H1 (cell line): ENCODE data around the gene PURB. TPM values are rescaled to one million over a fixed set of nuclear protein-coding genes. Genes with fewer than 3 reads are reported as not detected.

Experiments
- CTCF ChIA-PET: fragments of 300-600 bp; sonication (Branson Sonifier 250); formaldehyde crosslinking; loops from one replicate; lab custom pipeline; 2021; ENCODE audit not compliant: partially characterized antibody; lab: Charles Lee
- POLR2A ChIA-PET: fragments of 300-600 bp; sonication (Branson Sonifier 250); formaldehyde crosslinking; loops from one replicate; lab custom pipeline; 2021; ENCODE audit warnings: inconsistent platforms; ENCODE audit not compliant: partially characterized antibody; lab: Charles Lee
- DNase-seq, 2 experiments: peaks; one replicate each; pipeline versions ENCODE4 v3.0.0 to v3.0.0-alpha.2; 2010 to 2022; ENCODE audit warnings: low spot score in 2 of 2, low read depth in 1 of 2, mixed read lengths in 1 of 2
- FAIRE-seq: peaks from 2 replicates; lab custom pipeline; 2011; peaks lifted over from hg19 to GRCh38; lab: Jason Lieb, UNC
- H2AFZ ChIP-seq: 2 replicates; pipeline ENCODE4 v1.8.1; 2012; ENCODE audit warnings: low read length, inconsistent platforms
- H2AK5ac ChIP-seq: 2 replicates; pipeline ENCODE4 v1.6.1; 2013; ENCODE audit warnings: low read depth, low read length
- H2BK120ac ChIP-seq: replicated peaks from 2 replicates; pipeline ENCODE3; 2013; ENCODE audit warnings: low read depth, low read length, inconsistent platforms
- H2BK12ac ChIP-seq: 2 replicates; pipeline ENCODE4 v1.6.1; 2013; ENCODE audit warnings: low read depth, low read length
- H2BK15ac ChIP-seq: 2 replicates; pipeline ENCODE4 v1.6.1; 2013; ENCODE audit warnings: low read length
- H2BK20ac ChIP-seq: 2 replicates; pipeline ENCODE4 v1.6.1; 2013; ENCODE audit warnings: low read length
- H2BK5ac ChIP-seq: 2 replicates; pipeline ENCODE4 v1.6.1; 2013; ENCODE audit warnings: low read depth, low read length
- H3K14ac ChIP-seq: 2 replicates; pipeline ENCODE4 v1.6.1; 2013; ENCODE audit warnings: inconsistent platforms; ENCODE audit not compliant: insufficient read length
- H3K18ac ChIP-seq: 2 replicates; pipeline ENCODE4 v1.6.1; 2013; ENCODE audit warnings: low read length; ENCODE audit errors: extremely low read depth
- H3K23ac ChIP-seq: 2 replicates; pipeline ENCODE4 v1.6.1; 2013; ENCODE audit warnings: inconsistent platforms; ENCODE audit not compliant: insufficient read length
- H3K23me2 ChIP-seq: 2 replicates; pipeline ENCODE4 v1.6.1; 2013; ENCODE audit warnings: low read depth, low read length
- H3K27ac ChIP-seq: 2 replicates; pipeline ENCODE4 v1.6.1; 2011; ENCODE audit warnings: low read depth, low read length, inconsistent platforms
- H3K27me3 ChIP-seq, 4 experiments: replicated peaks in 1 of 4; 1 replicate in 1 of 4; 2 replicates in 3 of 4; pipeline versions ENCODE4 v1.6.1 to v1.8.1; 2011 to 2013; ENCODE audit warnings: low read length in 3 of 4, mild to moderate bottlenecking in 3 of 4, inconsistent platforms in 2 of 4, mixed read lengths in 2 of 4, moderate library complexity in 1 of 4; ENCODE audit not compliant: control insufficient read depth in 3 of 4, insufficient read depth in 3 of 4; ENCODE audit errors: extremely low read depth in 1 of 4
- H3K36me3 ChIP-seq, 4 experiments: 2 replicates each; pipeline versions ENCODE4 v1.6.1 to v1.8.1; 2011 to 2013; ENCODE audit warnings: mild to moderate bottlenecking in 4 of 4, low read length in 3 of 4, moderate library complexity in 2 of 4, control low read depth in 1 of 4, inconsistent platforms in 1 of 4; ENCODE audit not compliant: insufficient read depth in 4 of 4, control insufficient read depth in 2 of 4
- H3K4ac ChIP-seq: replicated peaks from 2 replicates; pipeline ENCODE3; 2013; ENCODE audit warnings: low read length, low read depth, mixed read lengths, inconsistent platforms; ENCODE audit not compliant: insufficient read length
- H3K4me1 ChIP-seq, 4 experiments: replicated peaks in 1 of 4; 1 replicate in 1 of 4; 2 replicates in 3 of 4; pipeline versions ENCODE4 v1.6.1 to v1.8.1; 2011 to 2013; ENCODE audit warnings: low read length in 3 of 4, inconsistent platforms in 2 of 4, mixed read lengths in 1 of 4; ENCODE audit not compliant: insufficient read depth in 4 of 4, control insufficient read depth in 3 of 4
- H3K4me2 ChIP-seq, 2 experiments: 2 replicates each; pipeline versions ENCODE4 v1.6.1 to v1.8.1; 2011 to 2013; ENCODE audit warnings: low read depth in 2 of 2, low read length in 2 of 2, control low read depth in 1 of 2, inconsistent platforms in 1 of 2, mild to moderate bottlenecking in 1 of 2; ENCODE audit not compliant: insufficient read depth in 1 of 2
- H3K4me3 ChIP-seq, 4 experiments: fragments of 200-600, 300-600 bp in 1 of 4; sonication (generic), shearing (Covaris generic), sonication (Bioruptor Twin) in 1 of 4; 2 replicates each; pipeline versions ENCODE4 v1.5.1 to v1.8.1; 2011 to 2016; ENCODE audit warnings: low read length in 4 of 4, low read depth in 3 of 4, control low read depth in 2 of 4, inconsistent platforms in 2 of 4, mild to moderate bottlenecking in 2 of 4, mixed read lengths in 1 of 4, moderate library complexity in 1 of 4; ENCODE audit not compliant: insufficient read depth in 2 of 4; ENCODE audit errors: extremely low read depth in 1 of 4
- H3K56ac ChIP-seq: replicated peaks from 2 replicates; pipeline ENCODE3; 2013; ENCODE audit warnings: low read depth, mild to moderate bottlenecking, mixed read lengths, low read length, inconsistent platforms; ENCODE audit not compliant: insufficient read length
- H3K79me1 ChIP-seq: 2 replicates; pipeline ENCODE4 v1.6.1; 2013; ENCODE audit warnings: low read depth, low read length, control low read depth
- H3K79me2 ChIP-seq, 2 experiments: 2 replicates each; pipeline versions ENCODE4 v1.6.1 to v1.8.1; 2012 to 2013; ENCODE audit warnings: low read length in 2 of 2, mild to moderate bottlenecking in 2 of 2, inconsistent platforms in 1 of 2; ENCODE audit not compliant: insufficient read depth in 2 of 2, control insufficient read depth in 1 of 2
- H3K9ac ChIP-seq, 4 experiments: replicated peaks in 1 of 4; 1 replicate in 1 of 4; 2 replicates in 3 of 4; pipeline versions ENCODE4 v1.6.1 to v1.8.1; 2011 to 2013; ENCODE audit warnings: low read depth in 3 of 4, low read length in 3 of 4, control low read depth in 2 of 4, mild to moderate bottlenecking in 2 of 4, moderate library complexity in 2 of 4, inconsistent platforms in 1 of 4; ENCODE audit errors: extremely low read depth in 1 of 4
- H3K9me3 ChIP-seq, 2 experiments: 2 replicates each; pipeline versions ENCODE4 v1.6.1 to v1.8.1; 2012 to 2013; ENCODE audit warnings: mild to moderate bottlenecking in 2 of 2, moderate library complexity in 2 of 2, control low read depth in 1 of 2, inconsistent platforms in 1 of 2, low read depth in 1 of 2, low read length in 1 of 2, mixed read lengths in 1 of 2; ENCODE audit not compliant: insufficient read depth in 2 of 2
- H4K20me1 ChIP-seq, 2 experiments: replicated peaks in 1 of 2; 2 replicates each; pipeline versions ENCODE3 to v1.8.1; 2011 to 2013; ENCODE audit warnings: inconsistent platforms in 2 of 2, low read length in 2 of 2, mild to moderate bottlenecking in 1 of 2; ENCODE audit not compliant: insufficient read depth in 2 of 2, control insufficient read depth in 1 of 2
- H4K5ac ChIP-seq: 2 replicates; pipeline ENCODE4 v1.6.1; 2013; ENCODE audit warnings: low read length, low read depth, mixed read lengths, inconsistent platforms; ENCODE audit not compliant: insufficient read length
- H4K8ac ChIP-seq: 2 replicates; pipeline ENCODE4 v1.8.0; 2013; ENCODE audit warnings: mild to moderate bottlenecking, moderate library complexity, low read length, inconsistent platforms; ENCODE audit not compliant: insufficient read depth; ENCODE audit errors: extremely low read depth
- H4K91ac ChIP-seq: replicated peaks from 2 replicates; pipeline ENCODE3; 2013; ENCODE audit warnings: low read length, mixed read lengths, inconsistent platforms; ENCODE audit not compliant: insufficient read length
- BRCA1 ChIP-seq: IDR thresholded peaks from 2 replicates; pipeline ENCODE4 v1.6.1; 2012; ENCODE audit warnings: low read depth, low read length, improper control_type of control experiment
- CHD1 ChIP-seq: IDR thresholded peaks from 2 replicates; pipeline ENCODE4 v1.6.1; 2012; ENCODE audit warnings: low read depth, low read length, improper control_type of control experiment
- E2F6 ChIP-seq: IDR thresholded peaks from 2 replicates; pipeline ENCODE4 v1.6.1; 2012; ENCODE audit warnings: inconsistent platforms
- EP300 ChIP-seq, 2 experiments: IDR thresholded peaks; 1 replicate in 1 of 2; 2 replicates in 1 of 2; pipeline ENCODE4 v1.6.1; 2011 to 2012; ENCODE audit warnings: low read depth in 2 of 2, low read length in 2 of 2, mild to moderate bottlenecking in 2 of 2, borderline replicate concordance in 1 of 2, inconsistent platforms in 1 of 2, moderate library complexity in 1 of 2
- PHF8 ChIP-seq: fragments of 200-600 bp; sonication (generic); conservative IDR thresholded peaks from 2 replicates; pipeline ENCODE4 v1.7.1; 2012; ENCODE audit warnings: low read depth, mild to moderate bottlenecking, inconsistent platforms, low read length, moderate library complexity
- TAF7 ChIP-seq: optimal IDR thresholded peaks from 2 replicates; pipeline ENCODE3; 2011; ENCODE audit warnings: low read depth, mild to moderate bottlenecking, inconsistent platforms, low read length, moderate library complexity, borderline replicate concordance
- ZNF274 ChIP-seq: IDR thresholded peaks from 2 replicates; pipeline ENCODE4 v1.7.0; 2012; ENCODE audit warnings: low read length, borderline replicate concordance; ENCODE audit errors: extremely low read depth
- WGBS, 2 experiments: shearing (Covaris generic) in 1 of 2; methylation state at CpG; one replicate each; pipeline versions ENCODE4 v1.1.6 to v1.1.7; 2013 to 2015; ENCODE audit warnings: low lambda C conversion rate in 2 of 2, mixed read lengths in 2 of 2, inconsistent platforms in 1 of 2, low coverage in 1 of 2, missing lambda C conversion rate in 1 of 2; ENCODE audit not compliant: insufficient replicate concordance in 2 of 2, insufficient coverage in 1 of 2, insufficient read length in 1 of 2; ENCODE audit errors: extremely low coverage in 1 of 2, missing lambda C conversion rate in 1 of 2; 5-methylcytosine and 5-hydroxymethylcytosine counted together
- polyA plus RNA-seq, 7 experiments: library from polyadenylated mRNA; depleted of rRNA in 3 of 7; stranded (reverse) in 5 of 7; unstranded in 2 of 7; fragments of >200 nt in 5 of 7; fragments of 200-250 nt in 2 of 7; gene quantifications; 1 replicate in 5 of 7; 2 replicates in 1 of 7; 4 replicates in 1 of 7; pipeline versions ENCODE4 v1.2.1 to v1.2.3, GENCODE V29; 2011 to 2013; ENCODE audit warnings: missing spikeins in 2 of 7, mixed read lengths in 2 of 7
- total RNA-seq: library from RNA; stranded (reverse); fragmentation: NEBNext Ultra II Directional; extraction: Animal tissue kit (Norgen Biotek cat#: 25700); gene quantifications from 2 replicates; pipeline ENCODE4 v1.2.1, GENCODE V29; 2021
- TF ChIP-seq, protein P1 (sequence below): IDR thresholded peaks from 2 replicates; pipeline ENCODE4 v1.6.1; 2012; ENCODE audit warnings: inconsistent platforms
- TF ChIP-seq, protein P2 (sequence below): IDR thresholded peaks from 2 replicates; pipeline ENCODE4 v1.6.1; 2011; ENCODE audit warnings: low read depth, mild to moderate bottlenecking, low read length; ENCODE audit not compliant: insufficient read depth

PURB gene
- total and polyA plus RNA-seq, 2 of the 8 experiments (the other 6 are each of a cell fraction or from before 2014, with no cell fraction given): 3.3 to 22.7 TPM

DNA sequence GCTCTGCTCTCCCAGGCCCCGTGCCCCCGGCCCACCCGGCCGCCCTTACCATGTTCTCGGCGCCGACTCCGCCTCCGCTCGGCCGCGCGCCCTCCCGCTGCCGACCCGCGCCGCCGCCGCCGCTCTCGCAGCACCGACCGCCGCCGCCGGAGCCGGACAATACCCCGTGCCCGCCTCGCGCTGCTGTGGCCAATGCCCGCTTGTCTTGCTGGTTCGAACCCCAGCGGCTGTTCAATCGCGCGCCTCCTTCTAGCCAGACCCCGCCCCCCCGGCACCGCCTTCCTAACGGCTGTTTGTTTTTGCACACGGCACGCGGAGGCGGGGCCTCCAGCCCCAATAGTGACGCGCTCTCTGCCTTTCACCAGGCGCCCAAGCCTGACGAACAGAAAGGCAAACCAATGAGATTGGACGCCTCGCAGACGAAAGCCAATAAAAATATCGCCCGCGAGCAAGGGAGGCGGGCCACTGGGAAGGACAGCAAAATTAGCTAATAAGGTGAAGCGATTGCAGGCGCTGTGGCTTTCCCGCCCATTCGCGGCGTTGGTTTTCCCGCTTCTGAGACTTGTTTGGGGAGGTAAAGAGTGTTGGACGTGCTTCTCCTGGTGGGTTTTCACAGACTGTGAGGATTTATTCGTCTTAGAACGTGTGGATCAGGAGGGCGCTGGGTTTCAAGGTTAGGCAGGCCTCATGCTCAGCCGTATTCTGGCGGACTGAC lies 37.3 kb downstream of the PURB start, which contains the start of gene H2AZ2:
TSS of gene H2AZ2 (minus strand) at position 168 of the 715 bp plus-strand sequence. CDS start at position 52, 116 bp downstream.
- H4K5ac ChIP-seq: peak within 1 kb of the TSS; percentile 95
- peak within 1 kb of the TSS; percentile 81 to 97 (median 93) for H3K4me3 ChIP-seq
- H3K23me2 ChIP-seq: no peaks in the 10 kb centered on the region; the same call in 1 of the 2 replicates
- POLR2A ChIA-PET: interaction anchor here (0.6 to 7.8 kb wide), 50 partner anchors 8 to 274 kb away, joined by 3 to 53 read pairs (median 5); partner anchors contain the start of genes DDX56, OGDH, PPIA and PURB
- H3K9me3 ChIP-seq: no peaks in the 10 kb centered on the region
- no peak within 1 kb of the TSS for H3K23ac ChIP-seq
- no peak within 1 kb of the TSS; the same call in 1 of the 2 replicates for H2BK20ac ChIP-seq
- H4K91ac ChIP-seq: peak within 1 kb of the TSS; percentile 99
- H2AK5ac ChIP-seq: peak within 1 kb of the TSS; percentile 59; the same call in 1 of the 2 replicates
- H3K4ac ChIP-seq: peak within 1 kb of the TSS; percentile 100
- H4K20me1 ChIP-seq: peaks cover 1 to 6% of the 10 kb centered on the region in 2 experiments
- H3K4me2 ChIP-seq: peak within 1 kb of the TSS; percentile 72 to 74
- peak within 1 kb of the TSS; percentile 98; the same call in 1 of the 2 replicates for H4K8ac ChIP-seq
- H2BK120ac ChIP-seq: no peak within 1 kb of the TSS
- H3K18ac ChIP-seq: peak within 1 kb of the TSS; percentile 96
- H3K27ac ChIP-seq: peak within 1 kb of the TSS; percentile 99
- H3K79me2 ChIP-seq: peaks cover 20 to 45% of the 10 kb centered on the region in 2 experiments
- CTCF ChIA-PET: interaction anchor here (0.7 to 2.7 kb wide), 13 partner anchors 9 to 314 kb away, joined by 3 to 8 read pairs (median 3); no protein-coding TSS in a partner anchor
- peak within 1 kb of the TSS; percentile 70; the same call in 1 of the 2 replicates for H2AFZ ChIP-seq
- 1% methylated on average over 36 of the region's 70 CpGs; no CpG with 5 or more reads in 1 of the 2 experiments for WGBS, 2 experiments
- H2BK15ac ChIP-seq: peak within 1 kb of the TSS; percentile 95; the same call in 1 of the 2 replicates
- no peaks in the 10 kb centered on the region for H3K79me1 ChIP-seq
- H3K9ac ChIP-seq: peak within 1 kb of the TSS; percentile 98 to 100 (median 99)
- H3K14ac ChIP-seq: peak within 1 kb of the TSS; percentile 99
- H3K56ac ChIP-seq: peak within 1 kb of the TSS; percentile 79
- no peaks in the 10 kb centered on the region for H3K27me3 ChIP-seq
- FAIRE-seq (no peak), DNase-seq (peak; percentile 99)
- H2BK5ac ChIP-seq: peak within 1 kb of the TSS; percentile 95
- H3K36me3 ChIP-seq: no peaks in the 10 kb centered on the region
- peaks cover 0 to 3% (median 0%) of the 10 kb centered on the region in 4 experiments; a peak in 2 of 7 replicates for H3K4me1 ChIP-seq
- peak within 1 kb of the TSS; percentile 60; the same call in 1 of the 2 replicates for H2BK12ac ChIP-seq
- TF ChIP-seq ZNF274 (no peak), TAF7 (peak; percentile 89), EP300 (IDR thresholded peaks at IDR 0.05; ENCODE audit: borderline replicate concordance in 1 of 2, low read depth in 2 of 2, low read length in 2 of 2) (0 out of 3 replicates have a peak, but pooled peaks of 1 of the 2 experiments have one; percentile 46), E2F6 (peak; percentile 98), CHD1 (no peak), PHF8 (peak; percentile 84), BRCA1 (no peak)
- TF ChIP-seq, protein P1, sequence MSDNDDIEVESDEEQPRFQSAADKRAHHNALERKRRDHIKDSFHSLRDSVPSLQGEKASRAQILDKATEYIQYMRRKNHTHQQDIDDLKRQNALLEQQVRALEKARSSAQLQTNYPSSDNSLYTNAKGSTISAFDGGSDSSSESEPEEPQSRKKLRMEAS: peak; percentile 57
- TF ChIP-seq, protein P2, sequence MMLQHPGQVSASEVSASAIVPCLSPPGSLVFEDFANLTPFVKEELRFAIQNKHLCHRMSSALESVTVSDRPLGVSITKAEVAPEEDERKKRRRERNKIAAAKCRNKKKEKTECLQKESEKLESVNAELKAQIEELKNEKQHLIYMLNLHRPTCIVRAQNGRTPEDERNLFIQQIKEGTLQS: no peak
